K562 (cell line): Measurements from ENCODE around the gene GPX6. TPM values are rescaled to one million over a fixed set of nuclear protein-coding genes. Genes with fewer than 3 reads are reported as not detected.

Experiments used
- GATAD2B ChIP-seq: fragments of 450-650 bp; IDR thresholded peaks from 2 replicates; pipeline ENCODE4 v1.6.1; 2017; ENCODE audit warnings: mild to moderate bottlenecking, borderline replicate concordance
- polyA plus RNA-seq, 8 experiments: library from polyadenylated mRNA; depleted of rRNA in 4 of 8; stranded (reverse) in 5 of 8; unstranded in 3 of 8; fragments of >200 nt; fragmentation: Nextera tagmentation in 2 of 8; fragmentation: Illumina TruSeq in 1 of 8; extraction: Ambion mirVana in 2 of 8; extraction: Trizol in 1 of 8; gene quantifications; 2 replicates each; pipeline versions ENCODE4 v1.2.1 to v1.2.3, GENCODE V29; 2011 to 2014; ENCODE audit warnings: inconsistent platforms in 1 of 8, missing spikeins in 1 of 8
- total RNA-seq, 7 experiments: library from RNA; depleted of rRNA in 6 of 7; stranded (reverse); fragments of >200 nt in 6 of 7; fragmentation: Illumina TruSeq in 2 of 7; extraction: Trizol in 2 of 7; gene quantifications; 2 replicates each; pipeline versions ENCODE4 v1.2.1 to v1.2.3, GENCODE V29; 2011 to 2021; ENCODE audit warnings: low replicate concordance in 1 of 7
- TF ChIP-seq, protein P1 (sequence below): fragments of 250-450 bp; sonication (Bioruptor Pico); IDR thresholded peaks from 2 replicates; pipeline ENCODE4 v1.5.0; 2021
- TF ChIP-seq, protein P2 (sequence below), 2 experiments: fragments of 450-650 bp in 1 of 2; sonication (generic) in 1 of 2; formaldehyde crosslinking in 1 of 2; IDR thresholded peaks; 2 replicates each; pipeline versions ENCODE4 v1.7.1 to v1.9.0; 2016 to 2022; ENCODE audit warnings: inconsistent platforms in 1 of 2, mild to moderate bottlenecking in 1 of 2, missing genetic modification reagents in 1 of 2
- TF ChIP-seq, protein P3 (sequence below): fragments of 450-650 bp; IDR thresholded peaks from 2 replicates; pipeline ENCODE4 v1.6.1; 2016; ENCODE audit warnings: mild to moderate bottlenecking, moderate library complexity

Gene GPX6
- total and polyA plus RNA-seq, 9 of the 15 experiments (the other 6 are each of a cell fraction or from before 2014, with no cell fraction given): not detected

DNA sequence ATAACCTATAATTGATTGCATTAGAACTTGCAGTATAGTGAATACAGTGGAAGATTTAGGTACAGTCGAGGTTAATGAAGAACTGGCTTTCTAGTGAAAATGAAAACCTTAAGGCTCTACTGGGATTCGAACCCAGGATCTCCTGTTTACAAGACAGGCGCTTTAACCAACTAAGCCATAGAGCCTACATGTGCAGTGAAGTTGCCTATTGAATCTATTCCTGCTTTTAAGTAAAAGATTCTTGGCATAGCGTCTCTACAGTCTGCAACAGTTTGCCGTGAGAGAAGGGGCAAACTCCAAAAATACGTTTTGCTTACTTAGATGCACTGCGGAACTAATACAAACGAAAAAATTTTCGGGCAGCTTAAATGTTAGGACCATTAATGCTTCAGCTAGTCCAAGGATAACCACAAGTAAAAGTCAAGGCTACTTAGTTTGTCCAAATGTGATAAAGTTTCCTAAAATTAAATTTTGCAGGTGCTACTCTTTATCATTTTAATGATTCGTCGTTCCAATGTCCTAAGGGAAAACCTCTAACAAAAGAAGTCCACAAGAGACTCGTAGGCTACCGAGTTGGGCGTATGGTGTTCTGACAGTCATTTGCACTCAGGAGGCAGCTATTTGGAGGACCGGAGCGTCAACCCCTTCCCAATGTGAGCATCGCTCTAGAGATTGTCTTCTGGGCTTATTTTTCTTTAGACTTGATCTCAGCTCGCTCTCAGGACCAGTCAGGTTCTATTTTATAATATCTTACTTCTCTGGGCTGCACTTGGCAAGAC, 41.0 kb downstream of the GPX6 start (continued):
- TF ChIP-seq, protein P1, sequence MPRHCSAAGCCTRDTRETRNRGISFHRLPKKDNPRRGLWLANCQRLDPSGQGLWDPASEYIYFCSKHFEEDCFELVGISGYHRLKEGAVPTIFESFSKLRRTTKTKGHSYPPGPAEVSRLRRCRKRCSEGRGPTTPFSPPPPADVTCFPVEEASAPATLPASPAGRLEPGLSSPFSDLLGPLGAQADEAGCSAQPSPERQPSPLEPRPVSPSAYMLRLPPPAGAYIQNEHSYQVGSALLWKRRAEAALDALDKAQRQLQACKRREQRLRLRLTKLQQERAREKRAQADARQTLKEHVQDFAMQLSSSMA: no peak
- TF ChIP-seq, protein P2, sequence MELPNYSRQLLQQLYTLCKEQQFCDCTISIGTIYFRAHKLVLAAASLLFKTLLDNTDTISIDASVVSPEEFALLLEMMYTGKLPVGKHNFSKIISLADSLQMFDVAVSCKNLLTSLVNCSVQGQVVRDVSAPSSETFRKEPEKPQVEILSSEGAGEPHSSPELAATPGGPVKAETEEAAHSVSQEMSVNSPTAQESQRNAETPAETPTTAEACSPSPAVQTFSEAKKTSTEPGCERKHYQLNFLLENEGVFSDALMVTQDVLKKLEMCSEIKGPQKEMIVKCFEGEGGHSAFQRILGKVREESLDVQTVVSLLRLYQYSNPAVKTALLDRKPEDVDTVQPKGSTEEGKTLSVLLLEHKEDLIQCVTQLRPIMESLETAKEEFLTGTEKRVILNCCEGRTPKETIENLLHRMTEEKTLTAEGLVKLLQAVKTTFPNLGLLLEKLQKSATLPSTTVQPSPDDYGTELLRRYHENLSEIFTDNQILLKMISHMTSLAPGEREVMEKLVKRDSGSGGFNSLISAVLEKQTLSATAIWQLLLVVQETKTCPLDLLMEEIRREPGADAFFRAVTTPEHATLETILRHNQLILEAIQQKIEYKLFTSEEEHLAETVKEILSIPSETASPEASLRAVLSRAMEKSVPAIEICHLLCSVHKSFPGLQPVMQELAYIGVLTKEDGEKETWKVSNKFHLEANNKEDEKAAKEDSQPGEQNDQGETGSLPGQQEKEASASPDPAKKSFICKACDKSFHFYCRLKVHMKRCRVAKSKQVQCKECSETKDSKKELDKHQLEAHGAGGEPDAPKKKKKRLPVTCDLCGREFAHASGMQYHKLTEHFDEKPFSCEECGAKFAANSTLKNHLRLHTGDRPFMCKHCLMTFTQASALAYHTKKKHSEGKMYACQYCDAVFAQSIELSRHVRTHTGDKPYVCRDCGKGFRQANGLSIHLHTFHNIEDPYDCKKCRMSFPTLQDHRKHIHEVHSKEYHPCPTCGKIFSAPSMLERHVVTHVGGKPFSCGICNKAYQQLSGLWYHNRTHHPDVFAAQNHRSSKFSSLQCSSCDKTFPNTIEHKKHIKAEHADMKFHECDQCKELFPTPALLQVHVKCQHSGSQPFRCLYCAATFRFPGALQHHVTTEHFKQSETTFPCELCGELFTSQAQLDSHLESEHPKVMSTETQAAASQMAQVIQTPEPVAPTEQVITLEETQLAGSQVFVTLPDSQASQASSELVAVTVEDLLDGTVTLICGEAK (IDR thresholded peaks at IDR 0.05): peak; percentile 89
- TF ChIP-seq, protein P2 (CRISPR knock-in tag; IDR thresholded peaks at IDR 0.05): no peak
- 0 out of 2 replicates have a peak, but pooled peaks have one; percentile 38 for TF ChIP-seq GATAD2B
- TF ChIP-seq, protein P3, sequence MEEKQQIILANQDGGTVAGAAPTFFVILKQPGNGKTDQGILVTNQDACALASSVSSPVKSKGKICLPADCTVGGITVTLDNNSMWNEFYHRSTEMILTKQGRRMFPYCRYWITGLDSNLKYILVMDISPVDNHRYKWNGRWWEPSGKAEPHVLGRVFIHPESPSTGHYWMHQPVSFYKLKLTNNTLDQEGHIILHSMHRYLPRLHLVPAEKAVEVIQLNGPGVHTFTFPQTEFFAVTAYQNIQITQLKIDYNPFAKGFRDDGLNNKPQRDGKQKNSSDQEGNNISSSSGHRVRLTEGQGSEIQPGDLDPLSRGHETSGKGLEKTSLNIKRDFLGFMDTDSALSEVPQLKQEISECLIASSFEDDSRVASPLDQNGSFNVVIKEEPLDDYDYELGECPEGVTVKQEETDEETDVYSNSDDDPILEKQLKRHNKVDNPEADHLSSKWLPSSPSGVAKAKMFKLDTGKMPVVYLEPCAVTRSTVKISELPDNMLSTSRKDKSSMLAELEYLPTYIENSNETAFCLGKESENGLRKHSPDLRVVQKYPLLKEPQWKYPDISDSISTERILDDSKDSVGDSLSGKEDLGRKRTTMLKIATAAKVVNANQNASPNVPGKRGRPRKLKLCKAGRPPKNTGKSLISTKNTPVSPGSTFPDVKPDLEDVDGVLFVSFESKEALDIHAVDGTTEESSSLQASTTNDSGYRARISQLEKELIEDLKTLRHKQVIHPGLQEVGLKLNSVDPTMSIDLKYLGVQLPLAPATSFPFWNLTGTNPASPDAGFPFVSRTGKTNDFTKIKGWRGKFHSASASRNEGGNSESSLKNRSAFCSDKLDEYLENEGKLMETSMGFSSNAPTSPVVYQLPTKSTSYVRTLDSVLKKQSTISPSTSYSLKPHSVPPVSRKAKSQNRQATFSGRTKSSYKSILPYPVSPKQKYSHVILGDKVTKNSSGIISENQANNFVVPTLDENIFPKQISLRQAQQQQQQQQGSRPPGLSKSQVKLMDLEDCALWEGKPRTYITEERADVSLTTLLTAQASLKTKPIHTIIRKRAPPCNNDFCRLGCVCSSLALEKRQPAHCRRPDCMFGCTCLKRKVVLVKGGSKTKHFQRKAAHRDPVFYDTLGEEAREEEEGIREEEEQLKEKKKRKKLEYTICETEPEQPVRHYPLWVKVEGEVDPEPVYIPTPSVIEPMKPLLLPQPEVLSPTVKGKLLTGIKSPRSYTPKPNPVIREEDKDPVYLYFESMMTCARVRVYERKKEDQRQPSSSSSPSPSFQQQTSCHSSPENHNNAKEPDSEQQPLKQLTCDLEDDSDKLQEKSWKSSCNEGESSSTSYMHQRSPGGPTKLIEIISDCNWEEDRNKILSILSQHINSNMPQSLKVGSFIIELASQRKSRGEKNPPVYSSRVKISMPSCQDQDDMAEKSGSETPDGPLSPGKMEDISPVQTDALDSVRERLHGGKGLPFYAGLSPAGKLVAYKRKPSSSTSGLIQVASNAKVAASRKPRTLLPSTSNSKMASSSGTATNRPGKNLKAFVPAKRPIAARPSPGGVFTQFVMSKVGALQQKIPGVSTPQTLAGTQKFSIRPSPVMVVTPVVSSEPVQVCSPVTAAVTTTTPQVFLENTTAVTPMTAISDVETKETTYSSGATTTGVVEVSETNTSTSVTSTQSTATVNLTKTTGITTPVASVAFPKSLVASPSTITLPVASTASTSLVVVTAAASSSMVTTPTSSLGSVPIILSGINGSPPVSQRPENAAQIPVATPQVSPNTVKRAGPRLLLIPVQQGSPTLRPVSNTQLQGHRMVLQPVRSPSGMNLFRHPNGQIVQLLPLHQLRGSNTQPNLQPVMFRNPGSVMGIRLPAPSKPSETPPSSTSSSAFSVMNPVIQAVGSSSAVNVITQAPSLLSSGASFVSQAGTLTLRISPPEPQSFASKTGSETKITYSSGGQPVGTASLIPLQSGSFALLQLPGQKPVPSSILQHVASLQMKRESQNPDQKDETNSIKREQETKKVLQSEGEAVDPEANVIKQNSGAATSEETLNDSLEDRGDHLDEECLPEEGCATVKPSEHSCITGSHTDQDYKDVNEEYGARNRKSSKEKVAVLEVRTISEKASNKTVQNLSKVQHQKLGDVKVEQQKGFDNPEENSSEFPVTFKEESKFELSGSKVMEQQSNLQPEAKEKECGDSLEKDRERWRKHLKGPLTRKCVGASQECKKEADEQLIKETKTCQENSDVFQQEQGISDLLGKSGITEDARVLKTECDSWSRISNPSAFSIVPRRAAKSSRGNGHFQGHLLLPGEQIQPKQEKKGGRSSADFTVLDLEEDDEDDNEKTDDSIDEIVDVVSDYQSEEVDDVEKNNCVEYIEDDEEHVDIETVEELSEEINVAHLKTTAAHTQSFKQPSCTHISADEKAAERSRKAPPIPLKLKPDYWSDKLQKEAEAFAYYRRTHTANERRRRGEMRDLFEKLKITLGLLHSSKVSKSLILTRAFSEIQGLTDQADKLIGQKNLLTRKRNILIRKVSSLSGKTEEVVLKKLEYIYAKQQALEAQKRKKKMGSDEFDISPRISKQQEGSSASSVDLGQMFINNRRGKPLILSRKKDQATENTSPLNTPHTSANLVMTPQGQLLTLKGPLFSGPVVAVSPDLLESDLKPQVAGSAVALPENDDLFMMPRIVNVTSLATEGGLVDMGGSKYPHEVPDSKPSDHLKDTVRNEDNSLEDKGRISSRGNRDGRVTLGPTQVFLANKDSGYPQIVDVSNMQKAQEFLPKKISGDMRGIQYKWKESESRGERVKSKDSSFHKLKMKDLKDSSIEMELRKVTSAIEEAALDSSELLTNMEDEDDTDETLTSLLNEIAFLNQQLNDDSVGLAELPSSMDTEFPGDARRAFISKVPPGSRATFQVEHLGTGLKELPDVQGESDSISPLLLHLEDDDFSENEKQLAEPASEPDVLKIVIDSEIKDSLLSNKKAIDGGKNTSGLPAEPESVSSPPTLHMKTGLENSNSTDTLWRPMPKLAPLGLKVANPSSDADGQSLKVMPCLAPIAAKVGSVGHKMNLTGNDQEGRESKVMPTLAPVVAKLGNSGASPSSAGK: no peak
